Nucleus accumbens (tissue), 56 donors: Measurements from ENCODE around the gene ENC1.

Experiments
- DNase-seq, 56 donors: peaks; one replicate each; lab custom pipeline; 2025; lab: John Stamatoyannopoulos, UW

Gene ENC1

GRCh38 chr5:74657165-74657564 is 16.6 kb upstream of the ENC1 start:
- DNase-seq: no peak

GRCh38 chr5:74655716-74656115 is 15.2 kb upstream of the ENC1 start:
- no peak for DNase-seq

GRCh38 chr5:74655206-74655605 is 14.7 kb upstream of the ENC1 start:
- DNase-seq: no peak

GRCh38 chr5:74653991-74654390 is 13.5 kb upstream of the ENC1 start:
- DNase-seq: no peak

GRCh38 chr5:74652576-74652975 is 12.0 kb upstream of the ENC1 start:
- DNase-seq: no peak

GRCh38 chr5:74651710-74652109 is 11.2 kb upstream of the ENC1 start:
- DNase-seq: no peak

- no peak for DNase-seq
Measured at GRCh38 chr5:74649421-74649973, 9.0 kb upstream of the ENC1 start.

GRCh38 chr5:74648835-74649293 is 8.3 kb upstream of the ENC1 start:
- peak in 15 of 56 donors; percentile 7 to 53 (median 24) for DNase-seq

- peak in 1 of 56 donors; percentile 21 for DNase-seq
Measured at GRCh38 chr5:74647096-74647495, 6.6 kb upstream of the ENC1 start.

- no peak for DNase-seq
Measured at GRCh38 chr5:74643111-74643562, 2.6 kb upstream of the ENC1 start.

- DNase-seq: no peak
Measured at GRCh38 chr5:74642543-74642863, 2.0 kb upstream of the ENC1 start.

- peak in 39 of 56 donors; percentile 9 to 71 (median 45) for DNase-seq
Measured at GRCh38 chr5:74641735-74642542, 1.4 kb upstream of the ENC1 start.

GRCh38 chr5:74640954-74641734 is 616 bp upstream of the ENC1 start:
- peak in 53 of 56 donors; percentile 10 to 82 (median 57) for DNase-seq

GRCh38 chr5:74639807-74640449 is 600 bp downstream of the ENC1 start:
- peak in 28 of 56 donors; percentile 28 to 78 (median 53) for DNase-seq

- DNase-seq: peak in 1 of 56 donors; percentile 15
Measured at GRCh38 chr5:74638970-74639806, 1.3 kb downstream of the ENC1 start.

- DNase-seq: no peak
Measured at GRCh38 chr5:74638544-74638969, 2.0 kb downstream of the ENC1 start.

- DNase-seq: no peak
Measured at GRCh38 chr5:74636552-74636951, 4.0 kb downstream of the ENC1 start.

GRCh38 chr5:74636149-74636548 is 4.4 kb downstream of the ENC1 start:
- no peak for DNase-seq

GRCh38 chr5:74634611-74635286 is 5.8 kb downstream of the ENC1 start:
- DNase-seq: no peak
